ENCODE results near the gene GLG1. TPM values are rescaled to one million over a fixed set of nuclear protein-coding genes. Genes with fewer than 3 reads are reported as not detected.

The GLG1 gene
- total RNA-seq, 1 experiment from 2014 or later, result 210 TPM

DNA sequence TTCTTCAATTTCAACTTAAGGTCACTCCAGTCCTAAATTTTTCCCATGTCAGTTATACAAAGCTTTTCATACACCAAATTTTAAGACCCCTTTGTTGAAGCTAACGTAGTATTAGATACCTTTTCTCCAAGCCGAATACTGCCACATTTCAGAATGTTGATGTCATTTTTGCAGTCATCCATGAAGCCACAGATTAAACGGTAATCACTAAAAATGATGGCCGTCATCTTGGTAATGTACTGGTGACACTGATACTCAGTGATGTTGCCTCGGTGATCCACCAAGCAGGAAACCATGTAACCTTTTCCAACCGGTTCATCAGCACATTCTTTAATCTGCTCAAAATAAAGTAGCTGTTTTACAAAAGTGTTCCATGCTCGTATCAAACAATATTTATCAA, 103.5 kb downstream of the GLG1 start:
- Histone ChIP-seq H3K36me3 (ENCODE audit: control insufficient read depth, insufficient read depth, low read length) (peaks cover 5% of the 10 kb centered on the region), H3K9me3 (no peaks in the 10 kb centered on the region), H3K4me1 (peaks cover 1% of the 10 kb centered on the region; the same call in 1 of the 2 replicates), H3K27me3 (replicated peaks; ENCODE audit: control insufficient read depth, insufficient read depth, low read length) (no peaks in the 10 kb centered on the region), H3K4me3 (ENCODE audit: low read depth, low read length) (no peak overlapping the region)
- Mint-ChIP-seq H3K36me3 (ENCODE audit: insufficient read depth, unreplicated experiment) (peaks cover 46% of the 10 kb centered on the region), H3K27ac (ENCODE audit: unreplicated experiment) (no peak overlapping the region), H3K4me3 (ENCODE audit: unreplicated experiment) (no peak overlapping the region), H3K4me1 (ENCODE audit: low read depth, unreplicated experiment) (peaks cover 8% of the 10 kb centered on the region), H3K9me3 (ENCODE audit: unreplicated experiment) (no peaks in the 10 kb centered on the region), H3K27me3 (ENCODE audit: insufficient read depth, unreplicated experiment) (no peaks in the 10 kb centered on the region)
- intact Hi-C loops (cut with micrococcal nuclease; ENCODE audit: unreplicated experiment), result no loop called here
- TF ChIP-seq CTCF (IDR thresholded peaks at IDR 0.05; ENCODE audit: insufficient read depth in 1 of 2, low read depth in 1 of 2, low read length in 1 of 2, severe bottlenecking in 1 of 2, unreplicated experiment in 1 of 2), result no peak
- ChIA-PET CTCF (no interaction called here), POLR2A (no interaction called here)
- no peak for DNase-seq
- no TSS peak for BruUV-seq (replicated peaks)

- no peak for TF ChIP-seq CTCF (IDR thresholded peaks at IDR 0.05; ENCODE audit: insufficient read depth in 1 of 2, low read depth in 1 of 2, low read length in 1 of 2, severe bottlenecking in 1 of 2, unreplicated experiment in 1 of 2)
- intact Hi-C loops (cut with micrococcal nuclease; ENCODE audit: unreplicated experiment), result no loop called here
- no peaks in the 10 kb centered on the region for H3K4me1 Mint-ChIP-seq (ENCODE audit: low read depth, unreplicated experiment)
- H3K27me3 Mint-ChIP-seq (ENCODE audit: insufficient read depth, unreplicated experiment), result no peaks in the 10 kb centered on the region
- Histone ChIP-seq H3K4me3 (ENCODE audit: low read depth, low read length) (no peak overlapping the region), H3K27me3 (replicated peaks; ENCODE audit: control insufficient read depth, insufficient read depth, low read length) (no peaks in the 10 kb centered on the region), H3K4me1 (no peaks in the 10 kb centered on the region), H3K9me3 (no peaks in the 10 kb centered on the region), H3K36me3 (ENCODE audit: control insufficient read depth, insufficient read depth, low read length) (peaks cover 5% of the 10 kb centered on the region)
- no TSS peak for BruUV-seq (replicated peaks)
- H3K27ac Mint-ChIP-seq (ENCODE audit: unreplicated experiment), result no peak overlapping the region
- no peak for DNase-seq
- ChIA-PET CTCF (no interaction called here), POLR2A (no interaction called here)
- peaks cover 50% of the 10 kb centered on the region for H3K36me3 Mint-ChIP-seq (ENCODE audit: insufficient read depth, unreplicated experiment)
- H3K4me3 Mint-ChIP-seq (ENCODE audit: unreplicated experiment), result no peak overlapping the region
- no peaks in the 10 kb centered on the region for H3K9me3 Mint-ChIP-seq (ENCODE audit: unreplicated experiment)
Measured at GRCh38 chr16:74501484-74502478, 105.1 kb downstream of the GLG1 start.

DNA sequence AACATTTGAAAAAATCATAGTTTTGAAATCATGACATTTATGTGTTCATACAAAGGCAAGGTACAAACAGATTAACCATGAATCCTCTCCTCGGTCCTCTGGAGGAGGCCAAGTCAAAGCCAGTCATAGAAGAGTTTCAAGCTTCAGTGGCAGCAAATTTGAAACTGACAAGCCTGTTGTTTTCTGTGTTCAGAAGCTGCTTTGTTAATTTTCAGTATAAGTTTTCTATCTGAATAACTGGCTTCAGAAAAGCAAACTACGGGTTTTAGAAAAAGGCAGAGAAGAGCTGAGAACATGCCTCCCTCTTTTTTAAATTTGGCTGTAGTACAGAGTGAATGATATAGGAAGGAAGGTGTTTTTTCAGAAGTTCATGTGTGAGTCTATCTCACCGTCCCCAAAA, 106.0 kb downstream of the GLG1 start:
- Mint-ChIP-seq H3K36me3 (ENCODE audit: insufficient read depth, unreplicated experiment) (peaks cover 50% of the 10 kb centered on the region), H3K4me3 (ENCODE audit: unreplicated experiment) (no peak overlapping the region), H3K27me3 (ENCODE audit: insufficient read depth, unreplicated experiment) (no peaks in the 10 kb centered on the region), H3K27ac (ENCODE audit: unreplicated experiment) (no peak overlapping the region), H3K9me3 (ENCODE audit: unreplicated experiment) (no peaks in the 10 kb centered on the region), H3K4me1 (ENCODE audit: low read depth, unreplicated experiment) (no peaks in the 10 kb centered on the region)
- intact Hi-C loops (cut with micrococcal nuclease; ENCODE audit: unreplicated experiment), result no loop called here
- no TSS peak for BruUV-seq (replicated peaks)
- no peaks in the 10 kb centered on the region for H3K4me1 ChIP-seq
- no peaks in the 10 kb centered on the region for H3K27me3 ChIP-seq (replicated peaks; ENCODE audit: control insufficient read depth, insufficient read depth, low read length)
- DNase-seq, result no peak
- ChIA-PET CTCF (no interaction called here), POLR2A (no interaction called here)
- H3K4me3 ChIP-seq (ENCODE audit: low read depth, low read length), result no peak overlapping the region
- no peaks in the 10 kb centered on the region for H3K9me3 ChIP-seq
- peaks cover 5% of the 10 kb centered on the region for H3K36me3 ChIP-seq (ENCODE audit: control insufficient read depth, insufficient read depth, low read length)
- TF ChIP-seq CTCF (IDR thresholded peaks at IDR 0.05; ENCODE audit: insufficient read depth in 1 of 2, low read depth in 1 of 2, low read length in 1 of 2, severe bottlenecking in 1 of 2, unreplicated experiment in 1 of 2), result no peak

Data from Caco-2 (cell line).